SKM-1 treated with dmso at 0.1 percent for 144 hours (cell line): ENCODE results near the gene PLA2G4D.

Experiments
- DNase-seq: peaks from one replicate; lab custom pipeline; 2025; ENCODE audit not compliant: unreplicated experiment; lab: John Stamatoyannopoulos, UW

The PLA2G4D gene, protein sequence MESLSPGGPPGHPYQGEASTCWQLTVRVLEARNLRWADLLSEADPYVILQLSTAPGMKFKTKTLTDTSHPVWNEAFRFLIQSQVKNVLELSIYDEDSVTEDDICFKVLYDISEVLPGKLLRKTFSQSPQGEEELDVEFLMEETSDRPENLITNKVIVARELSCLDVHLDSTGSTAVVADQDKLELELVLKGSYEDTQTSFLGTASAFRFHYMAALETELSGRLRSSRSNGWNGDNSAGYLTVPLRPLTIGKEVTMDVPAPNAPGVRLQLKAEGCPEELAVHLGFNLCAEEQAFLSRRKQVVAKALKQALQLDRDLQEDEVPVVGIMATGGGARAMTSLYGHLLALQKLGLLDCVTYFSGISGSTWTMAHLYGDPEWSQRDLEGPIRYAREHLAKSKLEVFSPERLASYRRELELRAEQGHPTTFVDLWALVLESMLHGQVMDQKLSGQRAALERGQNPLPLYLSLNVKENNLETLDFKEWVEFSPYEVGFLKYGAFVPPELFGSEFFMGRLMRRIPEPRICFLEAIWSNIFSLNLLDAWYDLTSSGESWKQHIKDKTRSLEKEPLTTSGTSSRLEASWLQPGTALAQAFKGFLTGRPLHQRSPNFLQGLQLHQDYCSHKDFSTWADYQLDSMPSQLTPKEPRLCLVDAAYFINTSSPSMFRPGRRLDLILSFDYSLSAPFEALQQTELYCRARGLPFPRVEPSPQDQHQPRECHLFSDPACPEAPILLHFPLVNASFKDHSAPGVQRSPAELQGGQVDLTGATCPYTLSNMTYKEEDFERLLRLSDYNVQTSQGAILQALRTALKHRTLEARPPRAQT

DNA sequence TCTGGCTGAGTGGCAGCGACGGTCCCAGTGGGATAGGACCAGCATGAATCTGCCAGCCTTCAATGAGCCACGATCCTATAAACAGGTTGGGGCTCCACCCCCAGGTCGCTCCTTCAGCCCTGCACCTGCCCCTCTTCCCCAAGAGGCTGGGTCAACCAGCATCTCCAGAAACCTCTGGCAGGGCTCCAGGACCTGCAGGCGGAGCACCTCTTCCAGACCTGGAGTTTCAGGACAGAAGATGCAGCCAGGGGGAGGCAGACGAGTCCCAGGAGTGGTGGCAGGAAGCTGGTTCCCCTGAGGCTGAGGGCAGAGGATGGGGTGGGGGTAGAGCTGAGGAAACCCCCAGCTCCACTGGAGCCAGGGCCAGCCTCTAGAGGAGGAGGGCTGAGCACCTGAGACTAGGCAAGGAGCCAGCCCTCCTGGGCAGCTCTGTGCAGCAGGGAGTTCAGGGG is at the start of gene PLA2G4D:
PLA2G4D (minus strand) TSS at position 51 of the 452 bp plus-strand sequence. CDS start 103 bp downstream, outside the sequence.
- DNase-seq: no peak

DNA sequence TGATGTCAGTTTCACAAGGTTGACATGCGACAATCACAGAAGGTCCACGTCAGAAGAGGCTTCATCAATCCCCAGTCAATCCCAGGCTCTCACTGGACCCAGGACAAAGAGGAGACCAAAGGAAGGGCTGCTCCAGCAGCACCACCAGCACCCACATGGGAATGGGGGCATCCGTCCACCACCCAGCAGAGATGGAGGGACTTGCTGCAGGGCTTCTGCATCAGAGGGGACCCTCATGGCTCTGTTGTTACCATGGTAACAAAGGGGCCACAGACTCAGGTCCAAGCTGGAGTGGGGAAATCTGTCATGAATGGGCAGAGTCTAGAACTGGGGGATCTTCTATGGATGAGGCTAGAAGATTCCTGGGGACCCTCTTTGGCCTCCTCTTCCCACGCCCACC is 49.0 kb upstream of the PLA2G4D start:
- DNase-seq: no peak

DNA sequence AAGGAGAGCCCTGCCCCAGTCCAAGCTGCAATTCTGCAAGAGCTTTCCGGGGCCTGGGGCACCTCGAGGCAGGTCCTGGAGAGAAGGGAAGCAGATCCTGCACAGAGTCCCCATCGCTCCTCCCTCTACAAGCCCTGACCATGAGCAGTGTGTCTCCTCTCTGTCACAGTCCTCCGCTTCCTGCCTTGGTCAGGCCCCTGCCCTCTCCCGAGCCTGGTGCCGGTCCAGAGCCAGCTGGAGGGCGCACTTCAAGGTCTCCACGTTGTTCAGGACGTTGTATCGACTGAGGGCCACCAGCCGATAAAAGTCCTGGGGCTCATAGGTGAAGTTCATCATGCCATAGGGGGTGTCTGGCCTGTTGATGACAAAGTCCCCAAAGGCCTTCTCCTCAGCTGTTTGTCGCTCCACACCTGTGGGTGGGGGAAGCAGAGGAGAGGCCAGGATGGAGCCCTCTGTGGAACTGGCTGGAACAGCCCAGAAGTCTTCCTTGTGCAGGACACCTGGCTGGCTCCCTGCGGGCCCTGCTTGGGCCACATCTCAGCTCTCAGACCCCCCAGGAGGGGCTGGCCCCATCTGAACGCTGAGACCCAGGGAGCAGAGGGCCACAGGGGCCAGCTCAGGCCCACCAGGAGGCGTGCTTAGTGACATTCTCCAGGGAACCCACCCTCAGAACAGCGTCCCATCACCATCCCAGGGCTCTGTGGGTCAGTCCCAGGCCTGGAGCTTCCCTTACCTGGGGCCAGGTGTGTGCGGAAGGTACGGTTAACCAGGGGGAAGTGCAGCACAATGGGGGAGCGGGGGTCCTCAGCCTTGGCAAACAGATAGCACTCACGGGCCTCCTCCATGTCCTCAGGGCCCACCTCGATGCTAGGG is 47.7 kb upstream of the PLA2G4D start:
- no peak for DNase-seq

DNA sequence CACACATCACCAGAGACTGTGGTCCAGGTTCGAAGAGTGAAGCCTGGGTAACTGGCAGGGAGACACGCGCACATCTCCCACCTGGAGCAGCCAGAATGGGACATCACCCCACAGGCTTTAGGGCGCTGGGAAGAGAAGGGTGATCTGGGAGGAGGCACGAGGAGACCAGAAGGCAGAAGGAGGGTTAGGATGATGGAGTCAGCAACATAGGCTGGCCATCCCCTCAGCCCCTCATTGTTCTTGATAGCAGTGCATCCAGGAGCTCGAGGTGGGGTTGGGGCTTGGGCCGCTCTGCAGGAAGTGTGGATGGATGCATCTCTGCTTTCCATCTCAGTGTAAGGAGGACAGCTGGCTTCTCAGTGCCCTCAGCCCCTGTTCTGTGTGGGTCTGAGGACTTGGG is 46.9 kb upstream of the PLA2G4D start:
- no peak for DNase-seq

DNA sequence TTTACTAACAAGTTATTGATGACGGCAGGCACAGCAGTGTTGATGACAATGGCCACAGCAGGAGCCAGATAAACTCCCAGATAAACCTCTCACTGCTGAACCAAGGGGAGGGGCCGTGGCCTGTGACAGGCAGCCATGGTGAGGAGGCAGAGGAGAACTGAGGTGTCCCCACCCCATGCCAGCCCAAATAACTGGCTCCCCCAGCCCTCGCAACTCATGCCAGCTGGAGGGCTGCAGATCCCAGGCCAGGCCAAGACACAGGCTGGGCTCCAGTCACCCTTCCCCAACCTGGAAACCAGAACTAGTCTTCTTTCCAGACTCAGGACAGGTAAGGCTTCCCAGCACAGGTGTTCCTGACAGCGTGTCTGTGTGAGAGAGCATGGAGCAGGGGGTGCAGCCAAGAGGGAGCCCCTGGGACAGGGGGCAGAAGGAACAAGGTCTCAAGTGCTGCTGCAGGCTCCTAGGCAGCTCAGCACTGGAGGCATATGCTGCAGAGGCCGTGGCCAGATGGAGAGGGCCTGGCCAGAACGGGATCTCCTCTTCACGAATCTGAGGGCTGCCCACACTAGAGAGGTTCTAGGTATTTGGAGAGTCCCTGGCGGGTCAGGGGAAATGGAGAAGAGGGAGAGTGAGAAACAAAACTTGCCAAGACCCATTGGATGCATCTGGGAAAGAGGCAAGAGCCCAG is 46.2 kb upstream of the PLA2G4D start:
- no peak for DNase-seq

DNA sequence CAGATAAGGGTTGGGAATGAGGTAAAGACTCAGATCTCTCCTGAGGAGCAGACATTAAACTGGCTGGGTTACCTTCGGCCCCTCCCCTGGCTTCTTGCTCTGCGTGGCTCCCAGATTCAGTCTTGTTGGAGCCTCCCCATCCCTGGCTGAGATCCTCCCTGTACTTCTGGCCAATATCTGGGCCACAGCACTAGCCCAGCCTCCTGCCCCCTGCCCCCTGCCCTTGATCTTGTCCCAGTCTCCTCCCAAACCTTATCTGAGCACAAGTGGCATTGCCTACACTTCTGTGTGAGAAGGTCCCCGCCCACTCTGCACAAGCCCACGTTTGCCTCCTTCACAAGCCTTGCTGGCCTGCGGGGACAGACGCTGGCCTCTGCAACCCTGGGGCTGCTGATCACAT is 45.2 kb upstream of the PLA2G4D start:
- no peak for DNase-seq

DNA sequence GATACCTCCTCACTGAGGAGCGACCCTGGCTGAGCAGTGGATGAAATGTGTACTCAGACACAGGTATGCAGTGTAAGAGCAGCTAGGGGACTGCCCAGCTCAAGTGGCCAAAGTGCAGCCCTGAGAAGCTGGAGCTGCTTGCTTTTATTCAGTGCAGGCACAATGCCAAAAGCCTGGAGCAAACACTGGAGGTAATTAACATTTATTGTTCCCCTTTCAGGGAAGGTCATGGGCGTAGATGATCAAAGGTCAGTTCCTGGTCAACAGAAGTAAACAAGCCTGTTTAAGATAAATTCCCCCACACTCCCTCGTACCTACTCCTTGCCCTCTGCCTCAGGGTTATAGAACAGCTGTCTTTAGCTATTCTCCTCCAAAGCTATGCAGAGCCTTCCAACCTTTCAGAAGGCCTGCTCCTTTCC is 44.6 kb upstream of the PLA2G4D start:
- DNase-seq: no peak

DNA sequence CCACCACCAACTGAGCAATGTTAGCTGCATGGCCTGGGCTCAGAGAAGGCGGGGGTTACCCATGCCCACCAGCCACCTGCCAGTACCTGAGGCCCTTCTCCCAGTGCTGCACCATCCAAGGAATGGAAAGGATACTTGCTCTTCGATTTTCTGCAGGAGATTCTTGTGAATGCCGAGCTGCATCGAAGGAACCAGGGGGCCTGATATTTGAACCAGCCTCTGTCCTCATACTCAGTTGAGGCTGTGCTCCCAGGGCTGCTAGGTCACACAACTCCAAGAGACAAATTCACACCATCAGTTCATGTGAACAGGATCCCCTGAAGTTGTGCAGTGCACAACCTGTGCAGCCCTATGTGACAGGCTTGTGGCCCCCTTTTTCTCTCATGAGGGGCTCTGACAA is 44.0 kb upstream of the PLA2G4D start:
- DNase-seq: no peak

DNA sequence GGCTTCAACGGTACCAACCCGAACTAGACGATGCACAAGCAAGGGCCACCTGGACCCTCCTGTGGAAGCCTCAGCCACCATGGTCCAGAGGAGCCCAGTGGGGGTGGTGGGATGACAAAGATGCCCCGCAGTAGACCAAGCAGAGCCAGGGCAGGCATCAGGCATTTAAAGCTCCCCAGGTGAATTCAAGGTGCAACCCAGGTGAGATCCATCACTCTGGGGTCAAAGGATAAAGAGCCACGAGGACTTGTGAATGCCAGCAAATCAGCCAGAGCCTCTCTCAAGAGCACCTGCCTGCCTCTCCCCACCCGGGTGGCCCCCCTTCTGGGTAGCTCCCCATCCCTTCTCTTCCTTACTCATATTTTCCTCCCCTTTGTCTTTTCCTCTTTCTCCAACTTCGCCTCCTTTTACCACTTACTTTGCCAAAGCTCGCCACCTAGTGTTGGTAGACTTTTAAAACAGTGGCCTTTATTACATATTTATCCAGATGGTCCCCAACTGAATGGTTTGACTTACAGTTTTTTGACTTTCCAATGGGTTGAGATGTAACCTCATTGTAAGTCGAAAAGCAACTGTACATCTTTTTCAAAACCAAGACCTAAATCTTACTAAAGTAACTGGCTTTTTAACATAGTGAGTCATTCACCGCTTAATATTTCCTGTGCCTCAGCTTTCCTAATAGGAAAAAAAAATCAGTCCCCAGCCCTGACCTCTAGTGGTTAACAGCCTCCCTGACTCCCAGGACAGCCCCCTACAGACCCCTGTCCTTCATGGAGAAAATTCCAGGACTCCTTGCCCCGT is 43.3 kb upstream of the PLA2G4D start:
- DNase-seq: peak; percentile 11

DNA sequence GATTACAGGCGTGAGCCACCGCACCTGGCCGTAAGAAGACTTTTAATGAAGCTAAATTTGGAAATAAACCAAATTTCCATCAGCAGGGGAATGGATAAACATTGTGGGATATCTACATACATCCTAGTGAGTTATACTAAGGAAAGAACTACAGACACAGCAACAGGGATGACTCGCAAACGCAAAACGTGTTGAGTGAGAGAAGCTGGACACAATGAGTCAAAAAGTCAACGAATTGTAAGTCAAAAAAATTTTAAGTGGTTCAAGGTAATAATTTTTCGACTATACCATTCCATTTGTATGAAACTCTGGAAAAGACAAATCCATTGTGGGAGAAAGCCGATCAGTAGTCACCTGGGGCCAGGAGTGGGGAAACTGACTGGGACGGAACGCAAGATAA is 42.2 kb upstream of the PLA2G4D start:
- DNase-seq: no peak

DNA sequence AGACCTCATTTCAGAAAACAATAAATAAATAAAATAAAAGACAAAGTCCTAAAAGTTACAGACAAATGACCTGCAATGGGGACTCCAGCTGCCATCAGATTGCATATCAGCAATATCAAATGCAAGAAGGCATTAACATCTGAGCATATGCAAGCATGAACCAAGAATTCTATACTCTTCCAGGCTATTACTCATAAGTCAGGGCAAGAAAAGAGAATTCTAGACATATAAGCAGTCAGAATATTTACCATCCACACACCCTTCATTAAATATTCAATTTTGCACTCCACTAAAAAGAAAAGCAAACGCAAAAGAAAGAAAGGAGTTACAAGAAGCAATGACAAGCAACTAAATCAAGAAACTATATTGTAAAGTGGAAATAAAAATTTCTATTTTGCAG is 41.0 kb upstream of the PLA2G4D start:
- DNase-seq: no peak

DNA sequence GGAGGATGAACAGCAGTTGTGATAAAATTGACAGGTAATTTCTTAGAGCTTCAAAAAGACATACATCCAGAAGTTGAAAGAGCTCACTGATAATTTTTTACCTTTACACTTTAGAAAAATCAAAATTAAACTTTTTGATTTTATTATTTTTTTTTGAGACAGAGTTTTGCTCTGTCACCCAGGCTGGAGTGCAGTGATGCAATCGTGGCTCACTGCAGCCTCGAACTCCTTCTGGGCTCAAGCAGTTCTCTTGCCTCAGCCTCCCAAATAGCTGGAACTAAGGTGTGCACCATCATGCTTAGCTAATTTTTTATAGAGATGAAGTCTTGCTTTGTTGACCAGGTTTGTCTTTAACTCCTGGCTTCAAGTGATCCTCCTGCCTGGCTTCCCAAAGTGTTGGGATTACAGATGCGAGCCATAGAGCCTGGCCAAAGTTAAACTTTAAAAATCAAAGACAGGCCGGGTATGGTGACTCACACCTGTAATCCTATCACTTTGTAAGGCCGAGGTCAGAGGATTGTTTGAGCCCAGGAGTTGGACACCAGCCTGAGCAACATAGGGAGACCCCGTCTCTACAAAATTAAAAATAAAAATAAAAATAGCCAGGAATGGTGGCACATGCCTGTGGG is 40.4 kb upstream of the PLA2G4D start:
- no peak for DNase-seq

DNA sequence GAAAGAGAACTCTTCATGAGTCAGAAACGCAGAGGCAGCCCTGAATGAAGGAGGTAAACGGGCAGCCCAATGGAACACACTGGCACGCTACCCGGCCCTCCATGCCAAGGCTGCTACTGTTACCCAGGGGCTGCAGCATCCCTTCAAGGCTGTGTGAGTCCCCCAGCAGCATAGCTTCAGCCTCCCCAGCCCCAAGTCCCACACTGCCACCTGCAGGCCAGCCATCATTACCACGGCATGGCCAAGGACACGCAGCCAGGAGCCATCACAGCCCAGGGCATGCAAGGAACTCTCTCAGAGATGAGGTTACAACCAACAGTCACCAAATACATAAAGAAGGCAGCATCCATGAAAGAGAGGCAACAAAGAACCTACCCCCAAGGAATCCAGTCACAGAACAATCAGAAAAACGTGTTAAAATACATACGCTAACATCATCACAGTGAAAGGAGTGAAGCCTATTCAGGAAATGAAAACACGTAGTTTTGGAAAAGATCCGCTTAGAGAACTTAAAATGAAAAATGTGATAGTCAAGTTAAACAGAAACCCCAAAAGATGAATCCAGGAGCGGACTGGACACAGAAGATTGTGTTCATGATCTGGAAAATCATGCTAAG is 39.6 kb upstream of the PLA2G4D start:
- peak; percentile 37 for DNase-seq

DNA sequence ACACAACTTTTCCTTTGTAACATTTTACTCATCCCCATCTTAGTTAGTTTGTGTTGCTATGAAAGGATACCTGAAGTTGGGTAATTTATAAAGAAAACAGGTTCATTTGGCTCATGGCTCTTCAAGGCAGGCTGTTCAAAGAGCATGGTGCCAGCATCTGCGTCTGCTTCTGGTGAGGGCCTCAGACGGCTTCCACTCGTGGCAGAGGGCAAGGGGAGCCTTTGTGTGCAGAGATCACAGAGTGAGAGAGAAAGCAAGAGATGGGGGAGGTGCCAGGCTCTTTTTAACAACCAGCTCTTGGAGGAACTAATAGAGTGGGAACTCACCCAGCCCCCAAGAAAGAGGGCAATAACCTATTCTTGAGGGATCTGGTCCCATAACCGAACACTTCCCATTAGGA is 39.0 kb upstream of the PLA2G4D start:
- DNase-seq: no peak

DNA sequence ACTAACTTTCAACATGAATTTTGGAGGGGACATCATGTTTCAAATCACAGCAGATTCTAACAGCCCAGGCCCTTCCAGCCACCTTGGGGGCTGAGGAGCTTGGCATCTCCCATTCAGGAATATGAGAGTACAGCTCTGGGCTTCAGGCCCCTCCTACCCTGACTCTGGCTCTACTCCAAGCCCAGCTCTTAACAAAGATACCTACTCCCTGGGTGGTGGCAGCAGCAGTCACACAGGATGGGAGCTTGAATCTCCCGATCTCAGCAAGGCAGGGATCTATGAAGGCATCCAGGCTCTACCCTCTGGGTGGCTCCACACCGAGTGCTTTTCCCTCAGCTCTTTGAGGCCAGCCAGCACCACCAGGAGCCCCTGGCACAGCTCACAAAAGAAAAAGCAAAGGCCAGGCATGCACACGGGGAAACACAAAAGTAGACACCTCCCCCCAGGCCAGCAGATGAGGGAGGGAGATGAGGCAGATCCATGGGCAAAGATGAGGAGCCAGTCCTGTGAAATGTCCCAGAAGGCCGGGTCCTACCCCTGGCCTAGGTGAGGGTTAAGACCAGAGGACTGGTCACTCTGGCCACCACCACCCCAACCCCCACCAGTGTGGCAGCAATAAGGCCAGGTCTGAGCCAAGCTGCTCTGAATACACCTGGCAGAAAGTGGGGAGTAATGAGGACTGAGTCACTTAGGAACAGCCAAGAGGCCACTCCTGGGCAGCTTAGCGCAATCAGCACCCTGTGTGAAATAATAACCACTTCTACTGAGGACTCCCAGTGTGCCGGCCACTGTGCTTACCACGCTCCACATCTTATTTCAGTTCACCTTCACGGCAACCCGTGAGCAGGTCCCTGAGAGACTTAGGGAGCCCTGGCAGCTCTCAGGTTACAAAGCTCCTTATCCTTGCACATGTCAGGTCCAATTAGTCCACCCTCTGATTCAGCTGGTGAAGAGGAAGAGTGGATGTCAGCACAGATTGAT is 37.8 kb upstream of the PLA2G4D start:
- DNase-seq: no peak

DNA sequence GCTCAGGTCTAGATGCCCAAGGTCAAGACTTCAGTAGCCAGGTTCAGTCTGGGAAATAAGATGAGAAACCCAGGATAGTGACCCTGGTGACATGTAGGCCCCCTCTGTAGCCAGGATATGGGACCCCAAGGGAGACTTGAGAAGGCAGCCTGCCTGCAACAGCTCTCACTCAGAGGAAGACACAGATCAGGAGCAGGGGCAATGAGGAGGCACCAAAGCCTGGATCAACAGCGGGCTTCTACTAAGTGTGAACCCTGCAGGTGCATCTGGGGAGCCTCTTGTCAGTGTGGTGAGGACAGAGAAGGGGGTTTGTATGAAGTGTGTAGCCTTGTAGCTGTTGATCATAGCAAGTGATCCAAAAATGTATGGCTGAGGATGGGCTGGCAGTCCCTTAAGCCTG is 36.6 kb upstream of the PLA2G4D start:
- no peak for DNase-seq

DNA sequence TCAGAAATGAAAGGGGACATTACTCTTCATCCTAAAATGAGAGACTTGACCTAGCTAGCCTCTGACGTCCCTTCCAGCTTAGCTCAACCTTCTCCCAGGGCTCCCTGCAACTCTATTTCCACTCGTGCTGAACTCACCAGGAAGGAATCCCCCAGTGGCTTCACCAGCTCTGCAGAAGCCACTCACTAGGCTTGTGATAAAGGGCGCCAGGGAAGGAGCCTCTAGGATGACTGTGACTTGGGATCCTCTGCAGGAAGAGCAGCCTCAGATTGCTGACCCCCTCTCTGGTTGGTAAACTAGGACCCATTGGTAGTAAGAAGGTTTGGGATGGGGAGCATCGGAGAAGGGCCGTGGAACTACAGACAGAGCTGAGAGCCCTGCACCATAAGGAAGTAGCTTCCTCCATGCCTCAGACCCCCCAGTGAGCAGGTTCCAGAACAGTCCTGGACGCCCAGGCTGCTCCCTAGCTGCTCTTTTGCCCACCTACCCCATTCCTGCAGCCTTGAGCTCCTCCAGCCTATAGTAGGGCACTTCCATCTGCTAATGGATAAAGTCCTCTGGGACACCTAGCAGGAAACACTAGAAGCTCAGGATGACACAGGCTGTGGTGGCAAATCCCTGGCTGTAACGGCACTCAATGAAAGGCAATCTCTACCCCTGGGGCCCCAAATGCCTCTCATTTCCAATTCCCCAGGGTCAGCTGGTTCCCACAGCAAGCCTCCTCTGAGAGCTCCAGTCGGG is 36.1 kb upstream of the PLA2G4D start:
- no peak for DNase-seq
